ENCODE measurements around the gene CXCR5.

The CXCR5 gene

DNA sequence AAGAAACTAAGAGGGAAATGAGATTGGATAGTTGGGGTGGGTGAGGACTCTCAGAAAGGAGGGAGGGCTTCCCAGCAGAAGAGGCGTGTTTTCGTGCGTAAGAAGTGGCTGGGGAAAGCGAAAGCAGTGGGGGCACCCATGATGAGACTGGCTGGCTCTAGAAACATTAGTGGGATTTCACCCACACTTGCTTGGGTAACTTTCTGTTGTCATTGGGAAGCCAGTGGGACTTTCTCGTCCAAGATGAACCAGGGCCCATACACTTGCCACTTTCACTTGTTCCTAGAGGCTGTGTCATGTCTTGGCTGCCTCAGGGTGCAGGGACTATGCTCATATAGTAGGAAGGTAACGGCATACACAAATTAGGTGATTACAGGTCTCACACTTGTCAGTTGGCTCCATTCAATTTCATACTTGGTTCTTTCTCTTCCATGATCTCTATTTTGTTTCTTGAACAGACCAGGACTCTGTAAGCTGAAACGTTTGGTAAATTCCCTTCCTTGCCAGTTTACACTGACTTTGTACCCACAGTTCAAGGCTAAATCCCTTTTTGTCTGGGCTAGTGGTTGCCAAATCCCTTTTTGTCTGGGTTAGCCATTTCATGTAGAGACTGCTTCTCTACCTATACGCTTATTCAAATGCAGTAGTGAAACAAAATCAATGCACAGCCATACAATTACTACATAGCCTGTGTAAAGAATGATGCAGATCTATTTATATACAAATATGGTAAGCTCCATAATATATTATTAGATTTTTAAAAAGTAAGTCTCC is 42.0 kb upstream of the CXCR5 start:
- TF ChIP-seq NFIC (IDR thresholded peaks at IDR 0.05) (no peak), ZBTB7A (IDR thresholded peaks at IDR 0.05; ENCODE audit: low read depth) (no peak), TAF1 (IDR thresholded peaks at IDR 0.05; ENCODE audit: low read depth) (no peak), TCF12 (IDR thresholded peaks at IDR 0.05; ENCODE audit: low read depth) (no peak), EP300 (IDR thresholded peaks at IDR 0.05; ENCODE audit: borderline replicate concordance) (no peak), CREB1 (IDR thresholded peaks at IDR 0.05; ENCODE audit: low read depth) (no peak), USF1 (IDR thresholded peaks at IDR 0.05) (no peak), TEAD4 (IDR thresholded peaks at IDR 0.05) (no peak), FOXM1 (IDR thresholded peaks at IDR 0.05; ENCODE audit: borderline replicate concordance, low read depth) (no peak), RAD21 (IDR thresholded peaks at IDR 0.05; ENCODE audit: low read depth) (no peak), YY1 (IDR thresholded peaks at IDR 0.05; ENCODE audit: low read depth) (no peak), EGR1 (IDR thresholded peaks at IDR 0.05) (no peak), CEBPB (IDR thresholded peaks at IDR 0.05) (no peak)
- TF ChIP-seq, protein P1, sequence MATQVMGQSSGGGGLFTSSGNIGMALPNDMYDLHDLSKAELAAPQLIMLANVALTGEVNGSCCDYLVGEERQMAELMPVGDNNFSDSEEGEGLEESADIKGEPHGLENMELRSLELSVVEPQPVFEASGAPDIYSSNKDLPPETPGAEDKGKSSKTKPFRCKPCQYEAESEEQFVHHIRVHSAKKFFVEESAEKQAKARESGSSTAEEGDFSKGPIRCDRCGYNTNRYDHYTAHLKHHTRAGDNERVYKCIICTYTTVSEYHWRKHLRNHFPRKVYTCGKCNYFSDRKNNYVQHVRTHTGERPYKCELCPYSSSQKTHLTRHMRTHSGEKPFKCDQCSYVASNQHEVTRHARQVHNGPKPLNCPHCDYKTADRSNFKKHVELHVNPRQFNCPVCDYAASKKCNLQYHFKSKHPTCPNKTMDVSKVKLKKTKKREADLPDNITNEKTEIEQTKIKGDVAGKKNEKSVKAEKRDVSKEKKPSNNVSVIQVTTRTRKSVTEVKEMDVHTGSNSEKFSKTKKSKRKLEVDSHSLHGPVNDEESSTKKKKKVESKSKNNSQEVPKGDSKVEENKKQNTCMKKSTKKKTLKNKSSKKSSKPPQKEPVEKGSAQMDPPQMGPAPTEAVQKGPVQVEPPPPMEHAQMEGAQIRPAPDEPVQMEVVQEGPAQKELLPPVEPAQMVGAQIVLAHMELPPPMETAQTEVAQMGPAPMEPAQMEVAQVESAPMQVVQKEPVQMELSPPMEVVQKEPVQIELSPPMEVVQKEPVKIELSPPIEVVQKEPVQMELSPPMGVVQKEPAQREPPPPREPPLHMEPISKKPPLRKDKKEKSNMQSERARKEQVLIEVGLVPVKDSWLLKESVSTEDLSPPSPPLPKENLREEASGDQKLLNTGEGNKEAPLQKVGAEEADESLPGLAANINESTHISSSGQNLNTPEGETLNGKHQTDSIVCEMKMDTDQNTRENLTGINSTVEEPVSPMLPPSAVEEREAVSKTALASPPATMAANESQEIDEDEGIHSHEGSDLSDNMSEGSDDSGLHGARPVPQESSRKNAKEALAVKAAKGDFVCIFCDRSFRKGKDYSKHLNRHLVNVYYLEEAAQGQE (IDR thresholded peaks at IDR 0.05; ENCODE audit: low read depth), result no peak
- TF ChIP-seq, protein P2, sequence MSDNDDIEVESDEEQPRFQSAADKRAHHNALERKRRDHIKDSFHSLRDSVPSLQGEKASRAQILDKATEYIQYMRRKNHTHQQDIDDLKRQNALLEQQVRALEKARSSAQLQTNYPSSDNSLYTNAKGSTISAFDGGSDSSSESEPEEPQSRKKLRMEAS (IDR thresholded peaks at IDR 0.05), result no peak

GRCh38 chr11:118842369-118842768 is 41.3 kb upstream of the CXCR5 start:
- TF ChIP-seq ZBTB7A (IDR thresholded peaks at IDR 0.05; ENCODE audit: low read depth), result no peak
- TF ChIP-seq, protein P1 (IDR thresholded peaks at IDR 0.05; ENCODE audit: low read depth), result peak; percentile 60; the same call in 1 of the 2 replicates

DNA sequence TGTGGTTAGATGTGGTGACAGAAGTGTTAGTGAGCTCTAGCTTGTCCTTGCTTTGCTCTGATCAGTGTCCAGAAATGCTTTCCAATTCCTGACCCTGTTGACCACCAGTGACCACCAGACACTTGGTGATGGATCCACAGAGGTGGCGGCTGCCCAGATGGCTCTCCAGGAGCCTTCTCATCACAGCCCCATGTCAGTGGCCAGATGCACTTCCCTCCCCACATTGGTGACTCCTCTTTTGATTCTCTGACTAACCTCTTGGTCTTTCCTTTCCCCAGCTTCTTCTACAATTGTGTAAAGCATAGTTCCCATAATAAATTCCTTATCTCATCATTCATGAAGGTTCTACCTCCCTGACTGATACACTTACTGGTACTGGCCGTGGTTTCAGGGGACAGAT is 40.1 kb upstream of the CXCR5 start:
- TF ChIP-seq EGR1 (IDR thresholded peaks at IDR 0.05) (no peak), EP300 (IDR thresholded peaks at IDR 0.05; ENCODE audit: borderline replicate concordance) (no peak), RAD21 (IDR thresholded peaks at IDR 0.05; ENCODE audit: low read depth) (no peak), ZBTB7A (IDR thresholded peaks at IDR 0.05; ENCODE audit: low read depth) (no peak), FOXM1 (IDR thresholded peaks at IDR 0.05; ENCODE audit: borderline replicate concordance, low read depth) (no peak), CREB1 (IDR thresholded peaks at IDR 0.05; ENCODE audit: low read depth) (no peak), USF1 (IDR thresholded peaks at IDR 0.05) (no peak), CEBPB (IDR thresholded peaks at IDR 0.05) (no peak)
- TF ChIP-seq, protein P1 (IDR thresholded peaks at IDR 0.05; ENCODE audit: low read depth), result no peak
- TF ChIP-seq, protein P2 (IDR thresholded peaks at IDR 0.05), result no peak

GRCh38 chr11:118845369-118845768 is 38.3 kb upstream of the CXCR5 start:
- TF ChIP-seq, protein P2 (IDR thresholded peaks at IDR 0.05), result no peak
- TF ChIP-seq CEBPB (IDR thresholded peaks at IDR 0.05) (no peak), FOXM1 (IDR thresholded peaks at IDR 0.05; ENCODE audit: borderline replicate concordance, low read depth) (no peak), CREB1 (IDR thresholded peaks at IDR 0.05; ENCODE audit: low read depth) (no peak), EP300 (IDR thresholded peaks at IDR 0.05; ENCODE audit: borderline replicate concordance) (no peak), ZBTB7A (IDR thresholded peaks at IDR 0.05; ENCODE audit: low read depth) (no peak), YY1 (IDR thresholded peaks at IDR 0.05; ENCODE audit: low read depth) (no peak), RAD21 (IDR thresholded peaks at IDR 0.05; ENCODE audit: low read depth) (no peak), TCF12 (IDR thresholded peaks at IDR 0.05; ENCODE audit: low read depth) (no peak), TEAD4 (IDR thresholded peaks at IDR 0.05) (no peak)
- TF ChIP-seq, protein P1 (IDR thresholded peaks at IDR 0.05; ENCODE audit: low read depth), result no peak

All from Ishikawa (cell line).